ENCODE data around the gene EXTL2. TPM values are rescaled to one million over a fixed set of nuclear protein-coding genes. Genes with fewer than 3 reads are reported as not detected.

EXTL2 gene
- total and polyA plus RNA-seq, 9 of the 15 experiments (the other 6 are each of a cell fraction or from before 2014, with no cell fraction given) = 8.5 to 40.7 (median 26.0) TPM

GRCh38 chr1:100931716-100932115, 37.1 kb upstream of the EXTL2 start (continued):
- TF ChIP-seq, protein P1, sequence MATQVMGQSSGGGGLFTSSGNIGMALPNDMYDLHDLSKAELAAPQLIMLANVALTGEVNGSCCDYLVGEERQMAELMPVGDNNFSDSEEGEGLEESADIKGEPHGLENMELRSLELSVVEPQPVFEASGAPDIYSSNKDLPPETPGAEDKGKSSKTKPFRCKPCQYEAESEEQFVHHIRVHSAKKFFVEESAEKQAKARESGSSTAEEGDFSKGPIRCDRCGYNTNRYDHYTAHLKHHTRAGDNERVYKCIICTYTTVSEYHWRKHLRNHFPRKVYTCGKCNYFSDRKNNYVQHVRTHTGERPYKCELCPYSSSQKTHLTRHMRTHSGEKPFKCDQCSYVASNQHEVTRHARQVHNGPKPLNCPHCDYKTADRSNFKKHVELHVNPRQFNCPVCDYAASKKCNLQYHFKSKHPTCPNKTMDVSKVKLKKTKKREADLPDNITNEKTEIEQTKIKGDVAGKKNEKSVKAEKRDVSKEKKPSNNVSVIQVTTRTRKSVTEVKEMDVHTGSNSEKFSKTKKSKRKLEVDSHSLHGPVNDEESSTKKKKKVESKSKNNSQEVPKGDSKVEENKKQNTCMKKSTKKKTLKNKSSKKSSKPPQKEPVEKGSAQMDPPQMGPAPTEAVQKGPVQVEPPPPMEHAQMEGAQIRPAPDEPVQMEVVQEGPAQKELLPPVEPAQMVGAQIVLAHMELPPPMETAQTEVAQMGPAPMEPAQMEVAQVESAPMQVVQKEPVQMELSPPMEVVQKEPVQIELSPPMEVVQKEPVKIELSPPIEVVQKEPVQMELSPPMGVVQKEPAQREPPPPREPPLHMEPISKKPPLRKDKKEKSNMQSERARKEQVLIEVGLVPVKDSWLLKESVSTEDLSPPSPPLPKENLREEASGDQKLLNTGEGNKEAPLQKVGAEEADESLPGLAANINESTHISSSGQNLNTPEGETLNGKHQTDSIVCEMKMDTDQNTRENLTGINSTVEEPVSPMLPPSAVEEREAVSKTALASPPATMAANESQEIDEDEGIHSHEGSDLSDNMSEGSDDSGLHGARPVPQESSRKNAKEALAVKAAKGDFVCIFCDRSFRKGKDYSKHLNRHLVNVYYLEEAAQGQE (IDR thresholded peaks at IDR 0.05; ENCODE audit: borderline replicate concordance) = 0 out of 2 replicates have a peak, but pooled peaks have one; percentile 20
- TF ChIP-seq, protein P1 (CRISPR knock-in tag; IDR thresholded peaks at IDR 0.05; ENCODE audit: low read depth) = no peak
- TF ChIP-seq, protein P2, sequence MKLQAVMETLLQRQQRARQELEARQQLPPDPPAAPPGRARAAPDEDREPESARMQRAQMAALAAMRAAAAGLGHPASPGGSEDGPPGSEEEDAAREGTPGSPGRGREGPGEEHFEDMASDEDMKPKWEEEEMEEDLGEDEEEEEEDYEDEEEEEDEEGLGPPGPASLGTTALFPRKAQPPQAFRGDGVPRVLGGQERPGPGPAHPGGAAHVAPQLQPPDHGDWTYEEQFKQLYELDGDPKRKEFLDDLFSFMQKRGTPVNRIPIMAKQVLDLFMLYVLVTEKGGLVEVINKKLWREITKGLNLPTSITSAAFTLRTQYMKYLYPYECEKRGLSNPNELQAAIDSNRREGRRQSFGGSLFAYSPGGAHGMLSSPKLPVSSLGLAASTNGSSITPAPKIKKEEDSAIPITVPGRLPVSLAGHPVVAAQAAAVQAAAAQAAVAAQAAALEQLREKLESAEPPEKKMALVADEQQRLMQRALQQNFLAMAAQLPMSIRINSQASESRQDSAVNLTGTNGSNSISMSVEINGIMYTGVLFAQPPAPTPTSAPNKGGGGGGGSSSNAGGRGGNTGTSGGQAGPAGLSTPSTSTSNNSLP (IDR thresholded peaks at IDR 0.05; ENCODE audit: borderline replicate concordance, low read depth, low read length) = no peak
